OCI-LY1 (cell line): ENCODE results near the gene FHL1.

ENCODE experiments used
- H2AFZ ChIP-seq: fragments of 200-600 bp; sonication (generic), shearing (Covaris generic); 2 replicates; pipeline ENCODE4 v1.6.0; 2014; ENCODE audit warnings: antibody characterized with exemption, mild to moderate bottlenecking, low read length
- H3F3A ChIP-seq: fragments of 200-600 bp; sonication (generic), shearing (Covaris generic); 2 replicates; pipeline ENCODE4 v1.6.0; 2014; ENCODE audit warnings: mild to moderate bottlenecking, antibody characterized with exemption, low read length, moderate library complexity; ENCODE audit not compliant: insufficient read depth
- H3K27ac ChIP-seq: fragments of 200-600 bp; sonication (generic); 2 replicates; pipeline ENCODE4 v1.5.1; 2014; ENCODE audit warnings: low read length, mixed run types, mild to moderate bottlenecking, low read depth; ENCODE audit not compliant: poor library complexity, severe bottlenecking
- H3K27me3 ChIP-seq: fragments of 200-600 bp; sonication (generic); 2 replicates; pipeline ENCODE4 v1.6.0; 2014; ENCODE audit warnings: antibody characterized with exemption, mild to moderate bottlenecking, low read length, moderate library complexity; ENCODE audit not compliant: insufficient read depth
- H3K36me3 ChIP-seq: fragments of 200-600 bp; sonication (generic); 2 replicates; pipeline ENCODE4 v1.6.1; 2014; ENCODE audit warnings: mild to moderate bottlenecking, antibody characterized with exemption, low read length, moderate library complexity, mixed read lengths; ENCODE audit not compliant: insufficient read depth
- H3K4me1 ChIP-seq: fragments of 200-600 bp; sonication (generic); 2 replicates; pipeline ENCODE4 v1.5.1; 2014; ENCODE audit warnings: mild to moderate bottlenecking, low read length, moderate library complexity; ENCODE audit not compliant: insufficient read depth, severe bottlenecking
- H3K4me2 ChIP-seq: fragments of 200-600 bp; sonication (generic), shearing (Covaris generic); 2 replicates; pipeline ENCODE4 v1.6.1; 2014; ENCODE audit warnings: low read length
- H3K4me3 ChIP-seq: fragments of 200-600 bp; sonication (generic); 2 replicates; pipeline ENCODE4 v1.5.1; 2014; ENCODE audit warnings: low read length, low read depth, mild to moderate bottlenecking, mixed read lengths; ENCODE audit not compliant: poor library complexity, severe bottlenecking
- H3K79me2 ChIP-seq: fragments of 200-600 bp; shearing (Covaris generic); 2 replicates; pipeline ENCODE4 v1.6.1; 2016; ENCODE audit warnings: mixed run types, low read length, mixed read lengths; ENCODE audit not compliant: insufficient read depth
- H3K9ac ChIP-seq: fragments of 200-600 bp; sonication (generic), shearing (Covaris generic); 2 replicates; pipeline ENCODE4 v1.6.1; 2014; ENCODE audit warnings: mild to moderate bottlenecking, low read length, mixed read lengths
- H3K9me2 ChIP-seq: fragments of 200-600 bp; sonication (generic), shearing (Covaris generic); 2 replicates; pipeline ENCODE4 v1.6.1; 2014; ENCODE audit warnings: low read depth, mild to moderate bottlenecking, low read length, mixed read lengths
- H3K9me3 ChIP-seq: fragments of 200-600 bp; shearing (Covaris generic); 2 replicates; pipeline ENCODE4 v1.6.1; 2014; ENCODE audit warnings: low read length, mixed read lengths
- H4K20me1 ChIP-seq: fragments of 200-600 bp; sonication (generic), shearing (Covaris generic); 2 replicates; pipeline ENCODE4 v1.6.0; 2016; ENCODE audit warnings: mild to moderate bottlenecking, low read length; ENCODE audit not compliant: insufficient read depth
- EZH2 ChIP-seq: fragments of 200-600 bp; sonication (generic), shearing (Covaris generic); IDR thresholded peaks from 2 replicates; pipeline ENCODE4 v1.8.0; 2017; ENCODE audit warnings: borderline replicate concordance, mixed run types, mild to moderate bottlenecking, antibody characterized with exemption, low read length, moderate library complexity, mixed read lengths
- TF ChIP-seq, protein P1 (sequence below): fragments of 200-600 bp; sonication (generic), shearing (Covaris generic); IDR thresholded peaks from 2 replicates; pipeline ENCODE4 v1.5.1; 2017; ENCODE audit warnings: mild to moderate bottlenecking, antibody characterized with exemption, low read length, moderate library complexity, mixed read lengths

Gene FHL1

GRCh38 chrX:136147315-136147901 is at the start of gene FHL1:
Gene FHL1, plus strand, starts transcription at chrX:136147533.
- Histone ChIP-seq H4K20me1 (no peaks in the 10 kb centered on the region), H3K9me3 (no peaks in the 10 kb centered on the region), H3K9me2 (no peaks in the 10 kb centered on the region), H3K27ac (no peak within 1 kb of the TSS), H3K4me3 (peak within 1 kb of the TSS; percentile 50), H3F3A (no peaks in the 10 kb centered on the region), H3K79me2 (no peaks in the 10 kb centered on the region), H3K36me3 (no peaks in the 10 kb centered on the region), H3K4me2 (peak within 1 kb of the TSS; percentile 51), H3K27me3 (no peaks in the 10 kb centered on the region), H2AFZ (no peak within 1 kb of the TSS), H3K9ac (no peak within 1 kb of the TSS), H3K4me1 (peaks cover 4% of the 10 kb centered on the region)
- TF ChIP-seq EZH2, result no peak
- TF ChIP-seq, protein P1, sequence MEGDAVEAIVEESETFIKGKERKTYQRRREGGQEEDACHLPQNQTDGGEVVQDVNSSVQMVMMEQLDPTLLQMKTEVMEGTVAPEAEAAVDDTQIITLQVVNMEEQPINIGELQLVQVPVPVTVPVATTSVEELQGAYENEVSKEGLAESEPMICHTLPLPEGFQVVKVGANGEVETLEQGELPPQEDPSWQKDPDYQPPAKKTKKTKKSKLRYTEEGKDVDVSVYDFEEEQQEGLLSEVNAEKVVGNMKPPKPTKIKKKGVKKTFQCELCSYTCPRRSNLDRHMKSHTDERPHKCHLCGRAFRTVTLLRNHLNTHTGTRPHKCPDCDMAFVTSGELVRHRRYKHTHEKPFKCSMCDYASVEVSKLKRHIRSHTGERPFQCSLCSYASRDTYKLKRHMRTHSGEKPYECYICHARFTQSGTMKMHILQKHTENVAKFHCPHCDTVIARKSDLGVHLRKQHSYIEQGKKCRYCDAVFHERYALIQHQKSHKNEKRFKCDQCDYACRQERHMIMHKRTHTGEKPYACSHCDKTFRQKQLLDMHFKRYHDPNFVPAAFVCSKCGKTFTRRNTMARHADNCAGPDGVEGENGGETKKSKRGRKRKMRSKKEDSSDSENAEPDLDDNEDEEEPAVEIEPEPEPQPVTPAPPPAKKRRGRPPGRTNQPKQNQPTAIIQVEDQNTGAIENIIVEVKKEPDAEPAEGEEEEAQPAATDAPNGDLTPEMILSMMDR, result no peak

GRCh38 chrX:136097871-136098805 is 49.2 kb upstream of the FHL1 start:
- Histone ChIP-seq H3K9ac (no peak overlapping the region), H3K27ac (no peak overlapping the region), H3K79me2 (no peaks in the 10 kb centered on the region), H3K9me2 (no peaks in the 10 kb centered on the region), H3F3A (no peaks in the 10 kb centered on the region), H3K9me3 (no peaks in the 10 kb centered on the region), H2AFZ (no peak overlapping the region), H4K20me1 (no peaks in the 10 kb centered on the region), H3K4me2 (no peak overlapping the region), H3K4me3 (no peak overlapping the region), H3K36me3 (no peaks in the 10 kb centered on the region), H3K27me3 (no peaks in the 10 kb centered on the region), H3K4me1 (no peaks in the 10 kb centered on the region)
- TF ChIP-seq, protein P1, result no peak
- no peak for TF ChIP-seq EZH2

GRCh38 chrX:136104936-136105335 is 42.4 kb upstream of the FHL1 start:
- no peak for TF ChIP-seq EZH2
- TF ChIP-seq, protein P1, result no peak

More at GRCh38 chrX:136104936-136105335, 42.4 kb upstream of the FHL1 start:
- no peaks in the 10 kb centered on the region for H3K9me3 ChIP-seq
- H3K4me3 ChIP-seq, result no peak overlapping the region
- H3K36me3 ChIP-seq, result no peaks in the 10 kb centered on the region
- H3F3A ChIP-seq, result no peaks in the 10 kb centered on the region
- H3K27me3 ChIP-seq, result no peaks in the 10 kb centered on the region
- no peak overlapping the region for H2AFZ ChIP-seq
- no peaks in the 10 kb centered on the region for H3K79me2 ChIP-seq
- no peak overlapping the region for H3K27ac ChIP-seq
- H3K4me2 ChIP-seq, result no peak overlapping the region
- no peaks in the 10 kb centered on the region for H3K9me2 ChIP-seq
- H3K4me1 ChIP-seq, result no peaks in the 10 kb centered on the region
- H3K9ac ChIP-seq, result no peak overlapping the region
- H4K20me1 ChIP-seq, result no peaks in the 10 kb centered on the region
